Measurements from ENCODE around the gene DDR1.

Gene DDR1

GRCh38 chr6:30881392-30882203 lies 2.7 kb upstream of the DDR1 start:
- Histone ChIP-seq H3K27me3 (ENCODE audit: low read length) (no peaks in the 10 kb centered on the region), H3K79me2 (ENCODE audit: insufficient read depth, low read length) (no peaks in the 10 kb centered on the region), H3K9me3 (ENCODE audit: insufficient read depth, low read length) (no peaks in the 10 kb centered on the region), H2AFZ (ENCODE audit: low read depth, low read length, severe bottlenecking) (no peak overlapping the region), H3F3A (ENCODE audit: insufficient read depth) (no peaks in the 10 kb centered on the region), H4K20me1 (ENCODE audit: low read depth, low read length) (no peaks in the 10 kb centered on the region), H3K4me2 (ENCODE audit: low read depth, low read length, poor library complexity, severe bottlenecking) (no peak overlapping the region), H3K9me2 (replicated peaks; ENCODE audit: insufficient read depth, low read length) (no peaks in the 10 kb centered on the region), H3K27ac (ENCODE audit: low read depth, low read length) (no peak overlapping the region), H3K9ac (ENCODE audit: low read length) (no peak overlapping the region), H3K4me3 (ENCODE audit: insufficient read depth, low read length, poor library complexity, severe bottlenecking) (no peak overlapping the region), H3K36me3 (ENCODE audit: low read length) (no peaks in the 10 kb centered on the region)
- TF ChIP-seq CTCF (IDR thresholded peaks at IDR 0.05; ENCODE audit: insufficient read depth, low read length, poor library complexity, severe bottlenecking) (no peak), EZH2phosphoT487 (conservative IDR thresholded peaks at IDR 0.05; ENCODE audit: low read length) (no peak)

GRCh38 chr6:30882204-30882758 lies 2.0 kb upstream of the DDR1 start:
- no peaks in the 10 kb centered on the region for H4K20me1 ChIP-seq (ENCODE audit: low read depth, low read length)
- H3F3A ChIP-seq (ENCODE audit: insufficient read depth): no peaks in the 10 kb centered on the region
- no peaks in the 10 kb centered on the region for H3K79me2 ChIP-seq (ENCODE audit: insufficient read depth, low read length)
- no peak overlapping the region for H3K4me3 ChIP-seq (ENCODE audit: insufficient read depth, low read length, poor library complexity, severe bottlenecking)
- no peak overlapping the region for H3K27ac ChIP-seq (ENCODE audit: low read depth, low read length)
- no peaks in the 10 kb centered on the region for H3K27me3 ChIP-seq (ENCODE audit: low read length)
- no peak overlapping the region for H2AFZ ChIP-seq (ENCODE audit: low read depth, low read length, severe bottlenecking)
- no peaks in the 10 kb centered on the region for H3K9me2 ChIP-seq (replicated peaks; ENCODE audit: insufficient read depth, low read length)
- no peak overlapping the region for H3K4me2 ChIP-seq (ENCODE audit: low read depth, low read length, poor library complexity, severe bottlenecking)
- H3K9ac ChIP-seq (ENCODE audit: low read length): no peak overlapping the region
- no peaks in the 10 kb centered on the region for H3K9me3 ChIP-seq (ENCODE audit: insufficient read depth, low read length)
- H3K36me3 ChIP-seq (ENCODE audit: low read length): no peaks in the 10 kb centered on the region
- TF ChIP-seq CTCF (IDR thresholded peaks at IDR 0.05; ENCODE audit: insufficient read depth, low read length, poor library complexity, severe bottlenecking) (no peak), EZH2phosphoT487 (conservative IDR thresholded peaks at IDR 0.05; ENCODE audit: low read length) (no peak)

GRCh38 chr6:30882759-30883684 lies 1.3 kb upstream of the DDR1 start:
- H3K27ac ChIP-seq (ENCODE audit: low read depth, low read length): peak overlapping the region; percentile 35; the same call in 1 of the 2 replicates

More at GRCh38 chr6:30882759-30883684, 1.3 kb upstream of the DDR1 start:
- H3K79me2 ChIP-seq (ENCODE audit: insufficient read depth, low read length): no peaks in the 10 kb centered on the region
- no peaks in the 10 kb centered on the region for H4K20me1 ChIP-seq (ENCODE audit: low read depth, low read length)
- TF ChIP-seq CTCF (IDR thresholded peaks at IDR 0.05; ENCODE audit: insufficient read depth, low read length, poor library complexity, severe bottlenecking) (no peak), EZH2phosphoT487 (conservative IDR thresholded peaks at IDR 0.05; ENCODE audit: low read length) (no peak)
- no peaks in the 10 kb centered on the region for H3F3A ChIP-seq (ENCODE audit: insufficient read depth)
- H2AFZ ChIP-seq (ENCODE audit: low read depth, low read length, severe bottlenecking): peak overlapping the region; percentile 83
- H3K36me3 ChIP-seq (ENCODE audit: low read length): no peaks in the 10 kb centered on the region
- peak overlapping the region; percentile 55 for H3K4me2 ChIP-seq (ENCODE audit: low read depth, low read length, poor library complexity, severe bottlenecking)
- H3K4me3 ChIP-seq (ENCODE audit: insufficient read depth, low read length, poor library complexity, severe bottlenecking): peak overlapping the region; percentile 6
- H3K9me2 ChIP-seq (replicated peaks; ENCODE audit: insufficient read depth, low read length): no peaks in the 10 kb centered on the region
- H3K27me3 ChIP-seq (ENCODE audit: low read length): no peaks in the 10 kb centered on the region
- peak overlapping the region; percentile 54; the same call in 1 of the 2 replicates for H3K9ac ChIP-seq (ENCODE audit: low read length)
- no peaks in the 10 kb centered on the region for H3K9me3 ChIP-seq (ENCODE audit: insufficient read depth, low read length)
